KBM-7 (cell line): ENCODE measurements around the gene APLF.
"Not testable (repeated sequence)": the region's sequence is repeated elsewhere in the genome, so short reads cannot be mapped to it uniquely, and the experiment has no call there.

Source experiments
- DNase-seq: peaks from one replicate; pipeline ENCODE4 v3.0.0-alpha.2; 2015
- in situ Hi-C: fragments of 300-500 bp; cut with MboI; formaldehyde crosslinking; loops from 2 replicates; pipeline ENCODE4 v1.14.3; 2020; ENCODE audit warnings: low sequenced_read_pairs, low pct_unique_long_range_greater_than_20kb, mixed read lengths

APLF gene

DNA sequence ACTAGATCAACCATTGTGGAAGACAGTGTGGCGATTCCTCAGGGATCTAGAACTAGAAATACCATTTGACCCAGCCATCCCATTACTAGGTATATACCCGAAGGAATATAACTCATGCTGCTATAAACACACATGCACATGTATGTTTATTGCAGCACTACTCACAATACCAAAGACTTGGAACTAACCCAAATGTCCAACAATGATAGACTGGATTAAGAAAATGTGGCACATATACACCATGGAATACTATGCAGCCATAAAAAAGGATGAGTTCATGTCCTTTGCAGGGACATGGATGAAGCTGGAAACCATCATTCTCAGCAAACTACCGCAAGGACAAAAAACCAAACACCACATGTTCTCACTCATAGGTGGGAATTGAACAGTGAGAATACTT lies 133.1 kb downstream of the APLF start:
- in situ Hi-C loops, result not testable (repeated sequence)

DNA sequence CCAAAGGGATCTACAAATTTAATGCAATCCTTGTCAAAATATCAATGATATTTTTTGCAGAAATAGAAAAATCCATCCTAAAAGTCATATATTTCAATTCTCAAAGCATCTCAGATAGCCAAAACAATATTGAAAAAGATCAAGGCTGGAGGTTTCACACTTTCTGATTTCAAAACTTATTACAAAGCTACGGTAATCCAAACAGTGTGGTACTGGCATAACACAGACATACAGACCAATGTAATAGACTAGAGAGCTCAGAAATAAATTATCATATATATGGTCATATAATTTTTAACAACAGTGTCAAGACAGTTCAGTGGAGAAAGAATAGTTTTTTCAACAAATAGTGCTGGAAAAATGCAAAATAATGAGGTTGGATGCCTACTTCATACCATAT lies 135.7 kb downstream of the APLF start:
- in situ Hi-C loops, result no loop called here
- no peak for DNase-seq

More for the DNA sequence above, 133.1 kb downstream of the APLF start:
- not testable (repeated sequence) for DNase-seq

DNA sequence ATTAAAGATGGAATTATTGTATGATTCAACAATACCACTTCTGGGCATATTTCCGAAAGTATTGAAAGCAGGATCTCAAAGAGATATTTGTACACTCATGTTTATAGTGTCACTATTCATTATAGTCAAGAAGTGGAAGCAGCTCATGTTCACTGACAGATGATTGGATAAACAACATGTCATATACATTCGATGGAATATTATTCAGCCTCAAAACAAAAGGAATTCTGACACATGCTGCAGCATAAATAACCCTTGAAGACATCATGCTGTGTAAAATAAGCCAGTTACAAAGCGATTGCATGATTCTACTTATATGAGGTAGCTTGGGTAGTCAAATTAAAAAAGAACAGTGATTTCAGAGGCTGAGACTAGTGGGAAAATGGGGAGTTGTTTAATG lies 136.7 kb downstream of the APLF start:
- DNase-seq, result no peak
- in situ Hi-C loops, result no loop called here

DNA sequence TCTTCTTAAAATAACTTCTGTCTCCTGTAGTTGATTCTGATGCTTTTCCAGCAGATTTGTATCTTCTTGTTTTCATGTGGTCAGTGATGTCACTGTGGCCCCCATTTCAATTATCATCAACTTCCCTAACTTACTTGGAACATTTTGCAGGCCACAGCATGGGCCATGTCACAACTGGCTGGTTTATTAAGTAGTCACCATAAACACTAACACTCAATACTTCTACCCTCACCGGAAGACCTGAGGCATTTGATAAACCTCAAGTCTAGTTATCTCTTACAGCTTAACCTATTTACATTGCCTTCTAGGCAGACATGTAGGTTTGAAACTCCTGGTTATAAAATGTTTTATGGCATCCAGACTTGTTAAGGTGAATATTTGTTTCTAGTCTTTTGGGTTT lies 138.6 kb downstream of the APLF start:
- in situ Hi-C loops, result no loop called here
- DNase-seq, result peak; percentile 55

- in situ Hi-C loops, result no loop called here
- no peak for DNase-seq
These were observed 139.4 kb downstream of the APLF start for GRCh38 chr2:68606759-68607158.

- in situ Hi-C loops, result no loop called here
- DNase-seq, result no peak
These were observed 140.5 kb downstream of the APLF start for GRCh38 chr2:68607837-68608236.

DNA sequence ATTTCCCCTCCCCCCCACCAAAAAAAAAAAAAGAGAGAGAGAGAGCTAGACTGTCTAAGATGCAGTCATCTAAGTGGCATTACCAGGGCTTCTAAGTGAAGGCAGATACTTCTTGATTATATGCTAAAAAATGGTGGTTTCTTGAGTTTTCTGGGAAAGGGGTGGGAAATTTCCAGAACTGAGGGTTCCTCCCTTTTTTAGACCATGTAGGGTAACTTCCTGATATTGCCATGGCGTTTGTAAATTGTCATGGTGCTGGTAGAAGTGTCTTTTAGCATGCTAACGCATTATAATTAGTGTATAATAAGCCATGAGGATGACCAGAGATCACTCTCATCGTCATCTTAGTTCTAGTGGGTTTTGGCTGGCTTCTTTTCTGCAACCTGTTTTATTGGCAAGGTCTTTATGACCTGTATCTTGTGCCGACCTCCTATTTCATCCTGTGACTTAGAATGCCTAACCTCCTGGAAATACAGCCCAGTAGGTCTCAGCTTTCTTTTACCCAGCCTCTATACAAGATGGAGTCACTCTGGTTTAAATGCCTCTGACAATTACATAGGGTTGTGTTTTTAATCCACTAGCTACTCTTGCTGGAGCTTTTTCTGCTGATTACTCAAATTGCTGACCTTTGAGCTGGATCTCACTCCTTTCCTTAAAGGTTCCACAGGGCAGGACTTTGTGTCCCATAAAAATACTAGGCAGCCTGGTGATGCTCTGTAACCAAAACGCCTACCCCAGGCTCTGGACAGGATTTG lies 145.6 kb downstream of the APLF start:
- DNase-seq, result peak; percentile 26

GRCh38 chr2:68620772-68621171 lies 153.4 kb downstream of the APLF start:
- in situ Hi-C loops, result no loop called here
- no peak for DNase-seq

More for the DNA sequence above, 145.6 kb downstream of the APLF start:
- in situ Hi-C loops, result no loop called here

DNA sequence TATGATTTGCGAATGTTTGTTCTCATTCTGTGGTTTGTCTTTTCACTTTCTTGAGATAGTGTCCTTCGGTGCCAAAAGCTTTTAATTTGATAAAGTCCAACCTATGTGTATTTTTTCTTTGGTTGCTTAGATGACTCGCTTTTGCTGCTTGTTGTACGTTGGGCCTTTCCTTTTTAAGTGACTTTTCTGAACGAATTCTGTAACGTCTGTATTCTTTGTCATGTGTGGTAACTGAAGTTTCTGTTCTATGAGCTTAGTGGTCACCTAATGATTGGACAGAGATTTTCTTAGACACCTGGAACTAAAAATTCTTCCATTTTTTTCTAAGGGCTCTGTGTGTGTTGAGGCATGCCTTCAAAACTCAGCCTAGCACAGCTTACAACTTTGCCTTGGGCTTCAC lies 156.4 kb downstream of the APLF start:
- DNase-seq, result no peak
- in situ Hi-C loops, result no loop called here

DNA sequence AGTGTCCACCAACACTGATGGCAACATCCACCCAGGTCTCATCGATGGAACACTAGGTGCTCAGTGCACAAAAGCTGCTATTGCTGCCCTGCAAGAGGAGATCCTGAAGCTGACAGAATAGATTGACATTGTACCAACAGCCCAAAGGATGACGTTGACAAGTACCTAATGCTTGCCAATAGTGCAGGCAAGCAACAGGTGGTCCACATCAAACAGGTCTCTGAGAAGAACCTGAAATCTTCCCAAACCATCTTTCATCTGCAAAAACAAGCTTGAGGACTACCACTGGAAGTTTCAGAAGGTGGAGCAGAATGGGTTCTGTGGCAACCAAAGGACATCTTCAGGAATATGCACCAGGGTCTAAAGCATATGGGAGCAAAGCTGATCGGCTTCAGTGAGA lies 160.2 kb downstream of the APLF start:
- in situ Hi-C loops, result no loop called here

More for the DNA sequence above, 160.2 kb downstream of the APLF start:
- DNase-seq, result no peak
